ENCODE measurements around the gene TBC1D1.

The TBC1D1 gene

GRCh38 chr4:38178392-38178995 lies 287.6 kb downstream of the TBC1D1 start:
- Mint-ChIP-seq H3K4me3 (no peak overlapping the region), H3K36me3 (no peaks in the 10 kb centered on the region), H3K4me1 (peaks cover 40% of the 10 kb centered on the region), H3K9me3 (no peaks in the 10 kb centered on the region), H3K27ac (no peak overlapping the region)
- DNase-seq (ENCODE audit: low spot score in 2 of 2): no peak
- no peak for ATAC-seq

GRCh38 chr4:38179690-38180377 lies 288.9 kb downstream of the TBC1D1 start:
- no peak overlapping the region for H3K4me3 Mint-ChIP-seq
- ATAC-seq (peak; percentile 71), DNase-seq (ENCODE audit: low spot score in 2 of 2) (peak; percentile 68 to 87)
- no peak overlapping the region for H3K27ac Mint-ChIP-seq
- H3K4me1 Mint-ChIP-seq: peaks cover 40% of the 10 kb centered on the region
- no peaks in the 10 kb centered on the region for H3K36me3 Mint-ChIP-seq
- H3K9me3 Mint-ChIP-seq: no peaks in the 10 kb centered on the region

GRCh38 chr4:38180456-38180855 lies 289.6 kb downstream of the TBC1D1 start:
- no peak overlapping the region for H3K4me3 Mint-ChIP-seq
- DNase-seq (ENCODE audit: low spot score in 2 of 2) (no peak), ATAC-seq (no peak)
- no peak overlapping the region for H3K27ac Mint-ChIP-seq
- H3K36me3 Mint-ChIP-seq: no peaks in the 10 kb centered on the region
- peaks cover 35% of the 10 kb centered on the region for H3K4me1 Mint-ChIP-seq
- no peaks in the 10 kb centered on the region for H3K9me3 Mint-ChIP-seq

- no peaks in the 10 kb centered on the region for H3K36me3 Mint-ChIP-seq
These were observed 290.4 kb downstream of the TBC1D1 start for GRCh38 chr4:38181286-38181685.

GRCh38 chr4:38182334-38182998 lies 291.6 kb downstream of the TBC1D1 start:
- H3K27ac Mint-ChIP-seq: no peak overlapping the region
- ATAC-seq (no peak), DNase-seq (ENCODE audit: low spot score in 2 of 2) (no peak)
- no peaks in the 10 kb centered on the region for H3K9me3 Mint-ChIP-seq
- H3K36me3 Mint-ChIP-seq: no peaks in the 10 kb centered on the region
- peaks cover 22% of the 10 kb centered on the region for H3K4me1 Mint-ChIP-seq
- no peak overlapping the region for H3K4me3 Mint-ChIP-seq

More at GRCh38 chr4:38181286-38181685, 290.4 kb downstream of the TBC1D1 start:
- H3K27ac Mint-ChIP-seq: no peak overlapping the region
- no peaks in the 10 kb centered on the region for H3K9me3 Mint-ChIP-seq
- H3K4me1 Mint-ChIP-seq: peaks cover 31% of the 10 kb centered on the region
- ATAC-seq (no peak), DNase-seq (ENCODE audit: low spot score in 2 of 2) (no peak)
- no peak overlapping the region for H3K4me3 Mint-ChIP-seq

GRCh38 chr4:38184404-38184803 lies 293.5 kb downstream of the TBC1D1 start:
- no peak overlapping the region for H3K27ac Mint-ChIP-seq
- H3K4me1 Mint-ChIP-seq: peaks cover 6% of the 10 kb centered on the region
- H3K4me3 Mint-ChIP-seq: no peak overlapping the region
- no peak for DNase-seq (ENCODE audit: low spot score in 2 of 2)
- no peaks in the 10 kb centered on the region for H3K36me3 Mint-ChIP-seq
- no peaks in the 10 kb centered on the region for H3K9me3 Mint-ChIP-seq
- no peak for ATAC-seq

GRCh38 chr4:38185406-38186144 lies 294.7 kb downstream of the TBC1D1 start:
- no peak overlapping the region for H3K27ac Mint-ChIP-seq
- DNase-seq (ENCODE audit: low spot score in 2 of 2): no peak
- H3K4me3 Mint-ChIP-seq: no peak overlapping the region
- H3K36me3 Mint-ChIP-seq: no peaks in the 10 kb centered on the region
- H3K9me3 Mint-ChIP-seq: no peaks in the 10 kb centered on the region
- H3K4me1 Mint-ChIP-seq: no peaks in the 10 kb centered on the region
- no peak for ATAC-seq

GRCh38 chr4:38188136-38188535 lies 297.3 kb downstream of the TBC1D1 start:
- ATAC-seq (no peak), DNase-seq (ENCODE audit: low spot score in 2 of 2) (no peak)
- Mint-ChIP-seq H3K4me1 (no peaks in the 10 kb centered on the region), H3K4me3 (no peak overlapping the region), H3K27ac (no peak overlapping the region), H3K36me3 (no peaks in the 10 kb centered on the region), H3K9me3 (no peaks in the 10 kb centered on the region)

GRCh38 chr4:38188631-38189101 lies 297.8 kb downstream of the TBC1D1 start:
- ATAC-seq (peak; percentile 45), DNase-seq (ENCODE audit: low spot score in 2 of 2) (no peak)
- Mint-ChIP-seq H3K27ac (no peak overlapping the region), H3K9me3 (no peaks in the 10 kb centered on the region), H3K4me1 (no peaks in the 10 kb centered on the region), H3K4me3 (no peak overlapping the region), H3K36me3 (no peaks in the 10 kb centered on the region)

Data from stimulated activated effector memory CD8-positive, alpha-beta T cell treated with anti-CD3 and anti-CD28 coated beads, Interleukin-12 subunit alpha, Interleukin-12 subunit beta, amount 100 ng/mL, for 72 hours (primary cell).